Neuronal stem cell (in vitro differentiated cells): ENCODE results near the gene PAPPA2.
A peak's percentile ranks its signal among the peaks of the same experiment; 100 is the strongest.

ENCODE experiments used
- DNase-seq: peaks from one replicate; pipeline ENCODE4 v3.0.0-alpha.2; 2013; ENCODE audit warnings: low spot score
- H2AFZ ChIP-seq: one replicate; pipeline ENCODE4 v1.6.1; 2013; ENCODE audit warnings: mild to moderate bottlenecking, low read length, inconsistent platforms
- H2AK5ac ChIP-seq: 2 replicates; pipeline ENCODE4 v1.6.1; 2013; ENCODE audit warnings: low read depth, mild to moderate bottlenecking, inconsistent platforms, low read length, moderate library complexity, mixed read lengths
- H2BK120ac ChIP-seq: 2 replicates; pipeline ENCODE4 v1.6.1; 2013; ENCODE audit warnings: low read depth, mild to moderate bottlenecking, inconsistent platforms, low read length, moderate library complexity, mixed read lengths
- H2BK12ac ChIP-seq: one replicate; pipeline ENCODE4 v1.6.1; 2013; ENCODE audit warnings: low read length, inconsistent platforms
- H2BK15ac ChIP-seq: 2 replicates; pipeline ENCODE4 v1.6.1; 2013; ENCODE audit warnings: mild to moderate bottlenecking, low read length, inconsistent platforms, mixed read lengths
- H2BK5ac ChIP-seq: one replicate; pipeline ENCODE4 v1.6.1; 2013; ENCODE audit warnings: inconsistent platforms, mild to moderate bottlenecking, low read length, moderate library complexity
- H3K14ac ChIP-seq: one replicate; pipeline ENCODE4 v1.6.1; 2013; ENCODE audit warnings: low read length, inconsistent platforms
- H3K18ac ChIP-seq: 2 replicates; pipeline ENCODE4 v1.6.1; 2013; ENCODE audit warnings: low read length, inconsistent platforms
- H3K23ac ChIP-seq: 2 replicates; pipeline ENCODE4 v1.6.1; 2013; ENCODE audit warnings: low read depth, mild to moderate bottlenecking, mixed read lengths, low read length, inconsistent platforms; ENCODE audit not compliant: poor library complexity
- H3K27ac ChIP-seq: replicated peaks from 3 replicates; pipeline ENCODE4 v1.5.1; 2013; ENCODE audit warnings: low read length, inconsistent platforms
- H3K27me3 ChIP-seq, 3 experiments: 2 replicates each; pipeline ENCODE4 v1.6.1; 2013; ENCODE audit warnings: low read length in 3 of 3, mild to moderate bottlenecking in 2 of 3, inconsistent platforms in 1 of 3, low read depth in 1 of 3, mixed read lengths in 1 of 3, moderate library complexity in 1 of 3; ENCODE audit not compliant: control insufficient read depth in 3 of 3, insufficient read depth in 3 of 3
- H3K36me3 ChIP-seq, 2 donors: replicated peaks in 1 of 2; 2 replicates each; pipeline ENCODE4 v1.6.1; 2013; ENCODE audit warnings: low read length in 2 of 2; ENCODE audit not compliant: control insufficient read depth in 2 of 2, insufficient read depth in 2 of 2
- H3K4ac ChIP-seq: 2 replicates; pipeline ENCODE4 v1.6.1; 2013; ENCODE audit warnings: inconsistent platforms, mild to moderate bottlenecking, low read length, moderate library complexity
- H3K4me1 ChIP-seq, 2 donors: 1 replicate in 1 of 2; 2 replicates in 1 of 2; pipeline ENCODE4 v1.6.1; 2013; ENCODE audit warnings: low read length in 2 of 2, low read depth in 1 of 2; ENCODE audit not compliant: control insufficient read depth in 2 of 2, insufficient read depth in 1 of 2
- H3K4me2 ChIP-seq: one replicate; pipeline ENCODE4 v1.6.1; 2013; ENCODE audit warnings: mild to moderate bottlenecking, low read length, inconsistent platforms; ENCODE audit not compliant: insufficient read depth, poor library complexity, severe bottlenecking
- H3K4me3 ChIP-seq, 2 donors: 2 replicates each; pipeline ENCODE4 v1.5.1; 2013; ENCODE audit warnings: low read length in 2 of 2, mild to moderate bottlenecking in 2 of 2, inconsistent platforms in 1 of 2, moderate library complexity in 1 of 2
- H3K79me1 ChIP-seq: one replicate; pipeline ENCODE4 v1.6.1; 2013; ENCODE audit warnings: low read depth, mild to moderate bottlenecking, inconsistent platforms, low read length, moderate library complexity
- H3K9ac ChIP-seq: one replicate; pipeline ENCODE4 v1.6.1; 2013; ENCODE audit warnings: mild to moderate bottlenecking, low read depth, low read length, inconsistent platforms; ENCODE audit not compliant: poor library complexity
- H3K9me3 ChIP-seq, 2 donors: replicated peaks in 1 of 2; 2 replicates each; pipeline versions ENCODE3 to v1.6.1; 2013; ENCODE audit warnings: low read length in 2 of 2, mild to moderate bottlenecking in 2 of 2, inconsistent platforms in 1 of 2, low read depth in 1 of 2, mixed read lengths in 1 of 2, moderate library complexity in 1 of 2; ENCODE audit not compliant: control insufficient read depth in 2 of 2, insufficient read depth in 1 of 2
- H4K8ac ChIP-seq: one replicate; pipeline ENCODE4 v1.6.1; 2013; ENCODE audit warnings: low read depth, mild to moderate bottlenecking, inconsistent platforms, low read length, moderate library complexity
- H4K91ac ChIP-seq: one replicate; pipeline ENCODE4 v1.6.1; 2013; ENCODE audit warnings: low read length, low read depth, mild to moderate bottlenecking, inconsistent platforms; ENCODE audit not compliant: poor library complexity
- WGBS, 2 donors: extraction: QIAGEN DNeasy Blood & Tissue Kit; methylation state at CpG; one replicate each; pipeline ENCODE4 v1.1.7; 2013; ENCODE audit warnings: missing lambda C conversion rate in 2 of 2, mixed read lengths in 1 of 2; ENCODE audit not compliant: insufficient read length in 2 of 2, insufficient replicate concordance in 1 of 2; ENCODE audit errors: extremely low coverage in 2 of 2; 5-methylcytosine and 5-hydroxymethylcytosine counted together

Gene PAPPA2

DNA sequence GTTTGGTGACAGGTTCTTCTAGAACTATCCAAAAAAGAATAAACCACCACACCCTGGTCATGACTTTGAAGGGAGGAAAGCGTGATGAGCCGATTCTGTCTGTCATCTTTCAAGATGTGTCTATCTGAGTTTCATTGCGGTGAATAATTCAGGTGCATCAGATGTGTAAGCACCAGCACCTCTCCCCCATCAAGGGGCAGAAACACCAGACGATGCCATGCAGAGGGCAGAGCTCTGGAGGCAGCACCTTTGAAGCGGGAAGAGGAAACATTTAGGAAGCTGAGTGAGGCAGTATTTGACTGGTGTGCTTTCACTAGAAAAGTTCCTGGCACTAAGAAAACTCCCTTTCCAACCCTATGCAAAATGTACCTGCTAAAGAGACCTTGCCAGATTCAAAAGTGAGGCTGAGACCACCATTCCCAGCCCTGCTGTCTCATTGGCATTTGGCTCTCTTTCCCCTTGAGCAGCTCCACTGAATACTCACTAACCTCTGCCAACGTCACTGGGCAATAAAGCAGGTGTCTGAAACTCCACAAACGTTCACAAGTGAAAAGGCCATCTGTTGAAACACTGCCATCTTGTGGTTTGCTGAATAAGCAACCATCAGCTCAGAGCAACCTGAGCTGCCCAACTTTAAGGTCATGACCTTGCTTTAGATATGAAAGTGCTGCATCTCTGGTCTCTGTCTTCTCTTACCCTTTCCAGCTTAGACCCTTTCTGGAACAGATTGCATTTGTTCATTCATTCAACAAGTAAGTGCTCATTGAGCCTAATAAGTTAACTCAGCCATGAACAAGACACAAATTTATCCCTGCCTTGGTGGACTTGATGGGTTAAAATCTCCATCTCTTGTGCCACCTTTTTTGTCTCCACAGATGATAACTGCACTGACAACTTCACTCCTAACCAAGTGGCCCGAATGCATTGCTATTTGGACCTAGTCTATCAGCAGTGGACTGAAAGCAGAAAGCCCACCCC is 228.6 kb downstream of the PAPPA2 start:
- Histone ChIP-seq H2BK120ac (no peak overlapping the region), H3K14ac (no peak overlapping the region), H2BK15ac (no peak overlapping the region), H2AFZ (no peak overlapping the region), H3K4me2 (no peak overlapping the region), H3K23ac (no peak overlapping the region), H3K79me1 (no peaks in the 10 kb centered on the region), H3K4me3 (no peak overlapping the region), H3K36me3 (no peaks in the 10 kb centered on the region), H3K27me3 (no peaks in the 10 kb centered on the region), H3K4ac (no peak overlapping the region), H2AK5ac (no peak overlapping the region), H3K18ac (no peak overlapping the region), H4K8ac (no peak overlapping the region), H3K27ac (no peak overlapping the region), H2BK12ac (no peak overlapping the region), H3K9me3 (no peaks in the 10 kb centered on the region), H4K91ac (no peak overlapping the region), H3K9ac (no peak overlapping the region), H3K4me1 (peaks cover 0 to 4% of the 10 kb centered on the region in 2 donors), H2BK5ac (no peak overlapping the region)
- no CpG with 5 or more reads among the region's 8 CpGs for WGBS, 2 donors
- DNase-seq = peak; percentile 58

DNA sequence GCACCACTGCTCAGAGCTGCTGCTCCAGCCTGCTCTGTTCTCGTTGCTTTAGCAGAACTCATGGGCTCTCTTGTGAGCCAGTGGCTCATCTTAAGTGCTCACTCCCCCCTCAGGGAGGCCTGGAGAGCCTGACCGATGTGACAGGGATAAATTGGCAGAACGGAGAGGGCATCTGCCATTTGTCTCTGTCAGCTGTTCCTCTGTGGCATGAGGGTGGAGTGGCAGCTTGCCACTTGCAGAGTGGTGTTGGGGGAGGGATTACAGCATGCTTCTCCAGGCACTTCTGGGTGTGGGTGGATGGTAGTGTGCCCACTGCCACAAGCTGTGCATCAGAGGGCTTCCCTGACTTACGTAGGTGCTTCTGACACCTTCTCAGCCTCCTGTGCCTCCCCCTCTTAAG is 229.5 kb downstream of the PAPPA2 start:
- H2AFZ ChIP-seq = no peak overlapping the region
- no peak overlapping the region for H4K8ac ChIP-seq
- H4K91ac ChIP-seq = no peak overlapping the region
- H3K4me2 ChIP-seq = no peak overlapping the region
- no peak overlapping the region for H2BK12ac ChIP-seq
- peak overlapping the region; percentile 22 for H3K9ac ChIP-seq
- no peak for DNase-seq
- H3K4me3 ChIP-seq = no peak overlapping the region
- no peak overlapping the region for H2BK5ac ChIP-seq
- no peak overlapping the region for H3K4ac ChIP-seq
- no peaks in the 10 kb centered on the region for H3K9me3 ChIP-seq
- no peak overlapping the region for H2BK15ac ChIP-seq
- H3K36me3 ChIP-seq = no peaks in the 10 kb centered on the region
- H3K18ac ChIP-seq = no peak overlapping the region
- H2BK120ac ChIP-seq = no peak overlapping the region
- no peak overlapping the region for H2AK5ac ChIP-seq
- no peak overlapping the region for H3K14ac ChIP-seq
- H3K27ac ChIP-seq = no peak overlapping the region
- no peaks in the 10 kb centered on the region for H3K27me3 ChIP-seq
- H3K4me1 ChIP-seq = peaks cover 0 to 4% of the 10 kb centered on the region in 2 donors
- no peak overlapping the region for H3K23ac ChIP-seq
- no peaks in the 10 kb centered on the region for H3K79me1 ChIP-seq
- WGBS, 2 donors = no CpG with 5 or more reads among the region's 4 CpGs

- WGBS, 2 donors = no CpG with 5 or more reads among the region's 6 CpGs
- H3K4ac ChIP-seq = no peak overlapping the region
These were observed 230.2 kb downstream of the PAPPA2 start for GRCh38 chr1:176692988-176693696.

More at GRCh38 chr1:176692988-176693696, 230.2 kb downstream of the PAPPA2 start:
- no peaks in the 10 kb centered on the region for H3K79me1 ChIP-seq
- no peak for DNase-seq
- no peak overlapping the region for H3K23ac ChIP-seq
- no peak overlapping the region for H2AK5ac ChIP-seq
- no peak overlapping the region for H3K9ac ChIP-seq
- no peak overlapping the region for H2AFZ ChIP-seq
- no peaks in the 10 kb centered on the region for H3K36me3 ChIP-seq
- no peak overlapping the region for H3K4me3 ChIP-seq
- H4K91ac ChIP-seq = no peak overlapping the region
- no peak overlapping the region for H2BK5ac ChIP-seq
- peaks cover 0 to 4% of the 10 kb centered on the region in 2 donors for H3K4me1 ChIP-seq
- no peaks in the 10 kb centered on the region for H3K27me3 ChIP-seq
- H3K18ac ChIP-seq = no peak overlapping the region
- no peak overlapping the region for H2BK15ac ChIP-seq
- no peak overlapping the region for H2BK120ac ChIP-seq
- H2BK12ac ChIP-seq = no peak overlapping the region
- H3K4me2 ChIP-seq = no peak overlapping the region
- H3K14ac ChIP-seq = no peak overlapping the region
- H3K9me3 ChIP-seq = no peaks in the 10 kb centered on the region
- no peak overlapping the region for H4K8ac ChIP-seq
- no peak overlapping the region for H3K27ac ChIP-seq
